ENCODE measurements around the gene UCP3. TPM values are rescaled to one million over a fixed set of nuclear protein-coding genes. Genes with fewer than 3 reads are reported as not detected.

UCP3 gene
- total and polyA plus RNA-seq, 2 donors (not counting 1 experiment from before 2014, with no cell fraction given) = 8.9 to 11.0 TPM

DNA sequence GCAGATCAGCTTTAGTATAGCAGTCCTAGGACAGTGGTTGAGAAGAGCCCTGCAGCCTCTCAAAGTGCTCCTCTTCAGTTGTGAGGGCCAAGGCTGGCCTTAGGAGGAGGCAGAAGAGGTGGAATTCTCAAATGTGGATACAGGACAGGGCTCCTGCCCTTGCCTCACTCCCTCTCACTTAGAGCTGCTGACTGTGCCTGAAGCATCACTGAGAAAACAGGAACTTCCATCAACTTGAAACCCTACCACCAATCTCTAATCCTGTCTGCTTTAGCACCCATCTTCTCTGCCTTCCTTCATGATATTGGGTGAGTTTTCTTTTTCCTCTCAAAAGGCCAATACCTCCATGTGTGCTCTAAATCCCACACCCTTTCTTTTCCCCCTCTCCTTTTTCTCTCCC lies 14.4 kb upstream of the UCP3 start:
- Histone ChIP-seq H3K4me1 (ENCODE audit: control insufficient read depth in 2 of 2, insufficient read depth in 2 of 2, low read length in 2 of 2) (peaks cover 32 to 51% of the 10 kb centered on the region in 2 donors), H4K20me1 (ENCODE audit: control insufficient read depth, insufficient read depth, low read length, poor library complexity, severe bottlenecking) (no peaks in the 10 kb centered on the region), H3K36me3 (replicated peaks in 1 of 2; ENCODE audit: control extremely low read depth in 1 of 2, control insufficient read depth in 1 of 2, extremely low read depth in 1 of 2, insufficient read depth in 2 of 2, low read length in 1 of 2) (peaks cover 3 to 12% of the 10 kb centered on the region in 2 experiments), H3K9me3 (ENCODE audit: control extremely low read depth in 1 of 3, control insufficient read depth in 2 of 3, insufficient read depth in 1 of 3, low read length in 2 of 3) (no peaks in the 10 kb centered on the region), H3K9ac (ENCODE audit: low read length) (no peak overlapping the region), H3K27ac (ENCODE audit: low read length in 2 of 2) (no peak overlapping the region), H3K4me3 (ENCODE audit: control extremely low read depth in 1 of 5, extremely low read depth in 1 of 5, insufficient read depth in 1 of 5, low read depth in 2 of 5, low read length in 4 of 5) (no peak overlapping the region), H2AFZ (ENCODE audit: insufficient read depth, low read depth, low read length, poor library complexity, severe bottlenecking) (no peak overlapping the region), H3K4me2 (replicated peaks; ENCODE audit: low read depth, low read length, poor library complexity, severe bottlenecking) (no peak overlapping the region), H3K79me2 (ENCODE audit: control insufficient read depth, insufficient read depth, low read length) (peaks cover 5% of the 10 kb centered on the region), H3K27me3 (replicated peaks in 1 of 4; ENCODE audit: control extremely low read depth in 1 of 4, control insufficient read depth in 3 of 4, insufficient read depth in 4 of 4, low read length in 3 of 4) (no peaks in the 10 kb centered on the region)
- DNase-seq (no peak), ATAC-seq (ENCODE audit: low read depth) (no peak)
- H3K4me3 Mint-ChIP-seq = no peak overlapping the region
- peaks cover 27% of the 10 kb centered on the region for H3K4me1 Mint-ChIP-seq
- H3K27me3 Mint-ChIP-seq = no peaks in the 10 kb centered on the region
- intact Hi-C loops (cut with micrococcal nuclease) = no loop called here
- TF ChIP-seq, protein P1, sequence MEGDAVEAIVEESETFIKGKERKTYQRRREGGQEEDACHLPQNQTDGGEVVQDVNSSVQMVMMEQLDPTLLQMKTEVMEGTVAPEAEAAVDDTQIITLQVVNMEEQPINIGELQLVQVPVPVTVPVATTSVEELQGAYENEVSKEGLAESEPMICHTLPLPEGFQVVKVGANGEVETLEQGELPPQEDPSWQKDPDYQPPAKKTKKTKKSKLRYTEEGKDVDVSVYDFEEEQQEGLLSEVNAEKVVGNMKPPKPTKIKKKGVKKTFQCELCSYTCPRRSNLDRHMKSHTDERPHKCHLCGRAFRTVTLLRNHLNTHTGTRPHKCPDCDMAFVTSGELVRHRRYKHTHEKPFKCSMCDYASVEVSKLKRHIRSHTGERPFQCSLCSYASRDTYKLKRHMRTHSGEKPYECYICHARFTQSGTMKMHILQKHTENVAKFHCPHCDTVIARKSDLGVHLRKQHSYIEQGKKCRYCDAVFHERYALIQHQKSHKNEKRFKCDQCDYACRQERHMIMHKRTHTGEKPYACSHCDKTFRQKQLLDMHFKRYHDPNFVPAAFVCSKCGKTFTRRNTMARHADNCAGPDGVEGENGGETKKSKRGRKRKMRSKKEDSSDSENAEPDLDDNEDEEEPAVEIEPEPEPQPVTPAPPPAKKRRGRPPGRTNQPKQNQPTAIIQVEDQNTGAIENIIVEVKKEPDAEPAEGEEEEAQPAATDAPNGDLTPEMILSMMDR (IDR thresholded peaks at IDR 0.05) = no peak
- no peak for TF ChIP-seq EZH2 (IDR thresholded peaks at IDR 0.05; ENCODE audit: borderline replicate concordance, insufficient read depth, low read depth, low read length, poor library complexity, severe bottlenecking)
- H3K27ac Mint-ChIP-seq = peak overlapping the region; percentile 57
- ChIA-PET POLR2A (no interaction called here), CTCF (no interaction called here)
- H3K9me3 Mint-ChIP-seq (ENCODE audit: insufficient read depth) = no peaks in the 10 kb centered on the region

- H3K27ac Mint-ChIP-seq = no peak overlapping the region
- CTCF ChIA-PET = no interaction called here
Observed at GRCh38 chr11:74022546-74022945, 13.7 kb upstream of the UCP3 start.

More at GRCh38 chr11:74022546-74022945, 13.7 kb upstream of the UCP3 start:
- Histone ChIP-seq H3K4me2 (replicated peaks; ENCODE audit: low read depth, low read length, poor library complexity, severe bottlenecking) (no peak overlapping the region), H3K4me3 (ENCODE audit: control extremely low read depth in 1 of 5, extremely low read depth in 1 of 5, insufficient read depth in 1 of 5, low read depth in 2 of 5, low read length in 4 of 5) (no peak overlapping the region), H3K9me3 (ENCODE audit: control extremely low read depth in 1 of 3, control insufficient read depth in 2 of 3, insufficient read depth in 1 of 3, low read length in 2 of 3) (no peaks in the 10 kb centered on the region), H3K4me1 (ENCODE audit: control insufficient read depth in 2 of 2, insufficient read depth in 2 of 2, low read length in 2 of 2) (peaks cover 32 to 51% of the 10 kb centered on the region in 2 donors), H3K27ac (ENCODE audit: low read length in 2 of 2) (no peak overlapping the region), H3K9ac (ENCODE audit: low read length) (no peak overlapping the region), H3K27me3 (replicated peaks in 1 of 4; ENCODE audit: control extremely low read depth in 1 of 4, control insufficient read depth in 3 of 4, insufficient read depth in 4 of 4, low read length in 3 of 4) (no peaks in the 10 kb centered on the region), H4K20me1 (ENCODE audit: control insufficient read depth, insufficient read depth, low read length, poor library complexity, severe bottlenecking) (no peaks in the 10 kb centered on the region), H3K79me2 (ENCODE audit: control insufficient read depth, insufficient read depth, low read length) (peaks cover 5% of the 10 kb centered on the region), H3K36me3 (replicated peaks in 1 of 2; ENCODE audit: control extremely low read depth in 1 of 2, control insufficient read depth in 1 of 2, extremely low read depth in 1 of 2, insufficient read depth in 2 of 2, low read length in 1 of 2) (peaks cover 3 to 11% of the 10 kb centered on the region in 2 experiments), H2AFZ (ENCODE audit: insufficient read depth, low read depth, low read length, poor library complexity, severe bottlenecking) (no peak overlapping the region)
- POLR2A ChIA-PET = interaction anchor here (5.1 kb wide), 1 partner anchor 41 kb away, joined by 28 read pairs; the partner anchor contains the start of gene UCP2
- H3K9me3 Mint-ChIP-seq (ENCODE audit: insufficient read depth) = no peaks in the 10 kb centered on the region
- peaks cover 27% of the 10 kb centered on the region for H3K4me1 Mint-ChIP-seq
- no peak for TF ChIP-seq EZH2 (IDR thresholded peaks at IDR 0.05; ENCODE audit: borderline replicate concordance, insufficient read depth, low read depth, low read length, poor library complexity, severe bottlenecking)
- TF ChIP-seq, protein P1 (IDR thresholded peaks at IDR 0.05) = no peak
- 100% methylated on average over 2 of the region's 6 CpGs for WGBS (ENCODE audit: insufficient coverage)
- DNase-seq = no peak
- ATAC-seq (ENCODE audit: low read depth) = no peak
- intact Hi-C loops (cut with micrococcal nuclease) = no loop called here
- H3K4me3 Mint-ChIP-seq = no peak overlapping the region
- H3K27me3 Mint-ChIP-seq = no peaks in the 10 kb centered on the region

Measured in B cell (primary cell).